Natural killer cell (primary cell): ENCODE data around the gene EBF4. TPM values are rescaled to one million over a fixed set of nuclear protein-coding genes. Genes with fewer than 3 reads are reported as not detected.

ENCODE experiments used
- ATAC-seq, 3 donors: fragments of 150-1000 bp in 2 of 3; fragments of 200-7000 bp in 1 of 3; cut with Tn5 transposase; 1 replicate in 1 of 3; 2 replicates in 2 of 3; pipeline ENCODE4 v1.10.0; 2021; ENCODE audit warnings: mild to moderate bottlenecking in 2 of 3, moderate library complexity in 2 of 3
- DNase-seq, 2 donors: peaks; one replicate each; pipeline versions ENCODE4 v3.0.0 to v3.0.0-alpha.2; 2013 to 2021; ENCODE audit warnings: mixed read lengths in 1 of 2
- H3K27ac ChIP-seq: one replicate; pipeline ENCODE4 v1.5.1; 2013; ENCODE audit warnings: mild to moderate bottlenecking, low read length
- H3K27me3 ChIP-seq: one replicate; pipeline ENCODE4 v1.6.1; 2013; ENCODE audit warnings: low read length; ENCODE audit not compliant: control insufficient read depth, insufficient read depth
- H3K36me3 ChIP-seq: one replicate; pipeline ENCODE4 v1.6.1; 2013; ENCODE audit warnings: low read length; ENCODE audit not compliant: control insufficient read depth, insufficient read depth
- H3K4me1 ChIP-seq: one replicate; pipeline ENCODE4 v1.6.1; 2013; ENCODE audit warnings: low read length; ENCODE audit not compliant: control insufficient read depth, insufficient read depth
- H3K4me3 ChIP-seq: one replicate; pipeline ENCODE4 v1.5.1; 2013; ENCODE audit warnings: low read length
- H3K9me3 ChIP-seq: one replicate; pipeline ENCODE4 v1.6.1; 2013; ENCODE audit warnings: low read length; ENCODE audit not compliant: control insufficient read depth, insufficient read depth
- H3K27ac Mint-ChIP-seq, 2 donors: one replicate each; pipeline ENCODE4 v1.8.0; 2022; ENCODE audit warnings: mild to moderate bottlenecking in 2 of 2, mixed read lengths in 2 of 2, moderate library complexity in 1 of 2
- H3K27me3 Mint-ChIP-seq, 2 donors: one replicate each; pipeline ENCODE4 v1.8.0; 2022; ENCODE audit warnings: low read depth in 2 of 2, mixed read lengths in 2 of 2
- H3K36me3 Mint-ChIP-seq: one replicate; pipeline ENCODE4 v1.8.0; 2022; ENCODE audit warnings: mixed read lengths
- H3K4me1 Mint-ChIP-seq, 2 donors: one replicate each; pipeline ENCODE4 v1.8.0; 2022; ENCODE audit warnings: mixed read lengths in 2 of 2
- H3K4me3 Mint-ChIP-seq: one replicate; pipeline ENCODE4 v1.8.0; 2022; ENCODE audit warnings: mild to moderate bottlenecking, moderate library complexity, mixed read lengths
- H3K9me3 Mint-ChIP-seq, 2 donors: one replicate each; pipeline ENCODE4 v1.8.0; 2022; ENCODE audit warnings: mixed read lengths in 2 of 2
- WGBS: methylation state at CpG from one replicate; pipeline ENCODE4 v1.1.7; 2013; ENCODE audit warnings: missing lambda C conversion rate; ENCODE audit not compliant: insufficient coverage; 5-methylcytosine and 5-hydroxymethylcytosine counted together
- intact Hi-C: fragments of 100-400 bp; cut with micrococcal nuclease; formaldehyde crosslinking; loops from one replicate; pipeline ENCODE4 v1.14.2; 2022
- total RNA-seq, 4 donors: library from RNA; stranded (reverse); fragments of 120-200 nt in 1 of 4; gene quantifications; one replicate each; pipeline versions ENCODE4 v1.2.3 to v1.2.4, GENCODE V29; 2013 to 2022
- TF ChIP-seq, protein P1 (sequence below): fragments of 200-600 bp; IDR thresholded peaks from one replicate; pipeline ENCODE4 v1.8.0; 2022; ENCODE audit warnings: antibody characterized with exemption

EBF4 gene
- total RNA-seq, 3 donors from 2014 or later (not counting 1 experiment from before 2014, with no cell fraction given): 17.1 to 21.7 (median 20.4) TPM

DNA sequence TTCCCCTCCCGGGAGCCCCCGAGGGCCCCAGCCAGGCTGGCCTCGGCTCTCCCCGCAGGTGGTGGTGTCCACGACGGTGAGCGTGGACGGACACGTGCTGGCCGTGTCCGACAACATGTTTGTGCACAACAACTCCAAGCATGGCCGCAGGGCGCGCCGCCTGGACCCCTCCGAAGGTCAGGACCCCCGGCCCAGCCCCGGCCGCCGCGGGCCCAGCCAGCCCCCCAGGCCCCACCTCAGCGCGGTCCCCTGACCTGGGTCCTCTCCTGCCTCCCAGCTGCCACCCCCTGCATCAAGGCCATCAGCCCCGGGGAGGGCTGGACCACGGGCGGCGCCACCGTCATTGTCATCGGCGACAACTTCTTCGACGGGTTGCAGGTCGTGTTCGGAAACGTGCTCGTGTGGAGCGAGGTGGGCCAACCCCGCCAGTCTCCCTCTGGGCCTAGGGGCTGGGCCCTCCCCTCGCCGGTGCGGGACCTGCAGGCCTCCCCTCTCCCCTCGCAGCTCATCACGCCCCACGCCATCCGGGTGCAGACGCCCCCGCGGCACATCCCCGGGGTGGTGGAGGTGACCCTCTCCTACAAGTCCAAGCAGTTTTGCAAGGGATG is 56.9 kb downstream of the EBF4 start:
- Mint-ChIP-seq H3K9me3 (no peaks in the 10 kb centered on the region), H3K36me3 (no peaks in the 10 kb centered on the region), H3K4me3 (no peak overlapping the region), H3K4me1 (peaks cover 35 to 50% of the 10 kb centered on the region in 2 donors), H3K27me3 (peaks cover 0 to 18% of the 10 kb centered on the region in 2 donors), H3K27ac (peak overlapping the region in 1 of 2 donors; percentile 64)
- TF ChIP-seq, protein P1, sequence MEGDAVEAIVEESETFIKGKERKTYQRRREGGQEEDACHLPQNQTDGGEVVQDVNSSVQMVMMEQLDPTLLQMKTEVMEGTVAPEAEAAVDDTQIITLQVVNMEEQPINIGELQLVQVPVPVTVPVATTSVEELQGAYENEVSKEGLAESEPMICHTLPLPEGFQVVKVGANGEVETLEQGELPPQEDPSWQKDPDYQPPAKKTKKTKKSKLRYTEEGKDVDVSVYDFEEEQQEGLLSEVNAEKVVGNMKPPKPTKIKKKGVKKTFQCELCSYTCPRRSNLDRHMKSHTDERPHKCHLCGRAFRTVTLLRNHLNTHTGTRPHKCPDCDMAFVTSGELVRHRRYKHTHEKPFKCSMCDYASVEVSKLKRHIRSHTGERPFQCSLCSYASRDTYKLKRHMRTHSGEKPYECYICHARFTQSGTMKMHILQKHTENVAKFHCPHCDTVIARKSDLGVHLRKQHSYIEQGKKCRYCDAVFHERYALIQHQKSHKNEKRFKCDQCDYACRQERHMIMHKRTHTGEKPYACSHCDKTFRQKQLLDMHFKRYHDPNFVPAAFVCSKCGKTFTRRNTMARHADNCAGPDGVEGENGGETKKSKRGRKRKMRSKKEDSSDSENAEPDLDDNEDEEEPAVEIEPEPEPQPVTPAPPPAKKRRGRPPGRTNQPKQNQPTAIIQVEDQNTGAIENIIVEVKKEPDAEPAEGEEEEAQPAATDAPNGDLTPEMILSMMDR: no peak
- DNase-seq (no peak), ATAC-seq (no peak)
- WGBS: 54% methylated on average over 48 of the region's 49 CpGs
- Histone ChIP-seq H3K9me3 (peaks cover under 1% of the 10 kb centered on the region), H3K4me3 (no peak overlapping the region), H3K27ac (no peak overlapping the region), H3K4me1 (peaks cover 46% of the 10 kb centered on the region), H3K36me3 (no peaks in the 10 kb centered on the region), H3K27me3 (peaks cover 12% of the 10 kb centered on the region)
- intact Hi-C loops: no loop called here

DNA sequence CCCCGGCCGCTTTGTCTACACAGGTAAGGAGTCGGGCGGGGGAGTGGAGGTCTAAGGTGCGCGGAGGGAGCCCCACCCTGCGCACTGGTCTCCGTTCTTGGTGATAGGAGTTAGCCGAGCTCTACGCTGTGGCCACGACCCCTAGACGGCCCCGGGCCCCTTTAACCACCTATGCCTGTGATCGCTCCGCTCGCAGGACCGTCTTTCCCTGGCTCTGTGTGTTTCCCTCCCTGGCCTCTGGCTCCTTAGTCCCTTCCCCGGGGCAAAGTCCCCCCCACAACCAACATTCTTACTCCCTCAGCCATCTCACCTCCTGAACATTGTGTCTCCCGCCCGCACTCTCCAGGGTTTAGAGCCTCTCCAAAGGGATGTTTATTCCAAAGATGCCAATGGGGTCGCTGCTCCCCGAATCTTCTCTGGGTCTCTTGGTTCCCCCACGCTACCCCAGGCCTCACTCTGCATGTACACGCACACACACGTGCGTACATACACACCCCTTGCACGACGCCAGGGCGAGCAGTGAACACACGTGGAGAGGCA is 57.4 kb downstream of the EBF4 start:
- H3K36me3 ChIP-seq: no peaks in the 10 kb centered on the region
- Mint-ChIP-seq H3K4me1 (peaks cover 35 to 55% of the 10 kb centered on the region in 2 donors), H3K27ac (peak overlapping the region in 1 of 2 donors; percentile 64), H3K9me3 (no peaks in the 10 kb centered on the region), H3K36me3 (no peaks in the 10 kb centered on the region), H3K27me3 (peaks cover 3 to 23% of the 10 kb centered on the region in 2 donors), H3K4me3 (peak overlapping the region; percentile 79)
- H3K4me3 ChIP-seq: no peak overlapping the region
- TF ChIP-seq, protein P1: no peak
- intact Hi-C loops: loop anchor here (5.0 kb wide), 1 partner anchor 252 kb away; no protein-coding TSS in a partner anchor
- peaks cover 2% of the 10 kb centered on the region for H3K9me3 ChIP-seq
- WGBS: 36% methylated on average over 30 of the region's 30 CpGs
- ATAC-seq (no peak), DNase-seq (peak in 1 of 2 donors; percentile 28)
- H3K27ac ChIP-seq: no peak overlapping the region
- peaks cover 46% of the 10 kb centered on the region for H3K4me1 ChIP-seq
- peaks cover 15% of the 10 kb centered on the region for H3K27me3 ChIP-seq

DNA sequence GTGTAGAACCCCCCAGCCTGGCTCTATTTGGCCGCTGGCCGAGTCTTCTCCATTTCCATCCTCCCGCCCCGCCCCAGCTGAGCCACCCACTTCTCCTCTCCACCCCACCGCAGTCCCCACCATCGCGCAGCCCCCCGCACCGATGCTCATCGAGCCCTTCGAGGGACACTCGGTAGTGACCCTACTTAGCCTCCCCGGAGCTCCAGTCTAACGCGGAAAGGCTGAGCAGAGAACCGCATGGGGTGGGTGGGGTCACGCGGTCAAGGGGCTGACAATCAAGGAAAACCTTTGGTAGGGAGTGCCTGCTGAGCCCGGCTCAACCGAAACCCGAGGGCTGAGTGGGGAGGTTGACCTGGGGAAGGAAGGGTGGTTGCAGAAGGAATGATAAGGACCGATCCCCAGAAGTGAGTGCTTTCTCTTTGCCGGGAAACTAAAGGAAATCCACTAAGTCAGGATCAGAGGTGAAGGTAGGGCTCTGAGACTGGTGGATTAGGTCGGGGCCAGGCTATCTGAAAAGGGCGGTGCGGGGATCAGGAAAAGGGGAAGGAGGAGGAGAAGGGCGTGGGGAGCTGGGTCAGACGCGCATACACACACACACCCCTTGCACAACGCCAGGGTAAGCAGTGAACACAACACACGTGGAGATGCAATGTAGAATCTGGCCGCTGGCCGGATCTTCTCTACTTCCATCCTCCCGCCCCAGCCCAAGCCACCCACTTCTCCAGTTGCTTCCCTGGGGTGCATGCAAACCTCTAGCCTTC is 58.1 kb downstream of the EBF4 start:
- H3K36me3 ChIP-seq: no peaks in the 10 kb centered on the region
- peak overlapping the region; percentile 79 for H3K4me3 Mint-ChIP-seq
- no peak overlapping the region for H3K27ac ChIP-seq
- peaks cover 18% of the 10 kb centered on the region for H3K27me3 ChIP-seq
- H3K4me3 ChIP-seq: no peak overlapping the region
- H3K27ac Mint-ChIP-seq: peak overlapping the region in 1 of 2 donors; percentile 64
- DNase-seq (peak; percentile 15 to 47), ATAC-seq (peak in 2 of 3 donors; percentile 25 to 35)
- TF ChIP-seq, protein P1: no peak
- peaks cover 7 to 27% of the 10 kb centered on the region in 2 donors for H3K27me3 Mint-ChIP-seq
- no peaks in the 10 kb centered on the region for H3K9me3 Mint-ChIP-seq
- H3K36me3 Mint-ChIP-seq: no peaks in the 10 kb centered on the region
- 4% methylated on average over 32 of the region's 34 CpGs for WGBS
- intact Hi-C loops: loop anchor here (5.0 kb wide), 1 partner anchor 252 kb away; no protein-coding TSS in a partner anchor
- peaks cover 29 to 50% of the 10 kb centered on the region in 2 donors for H3K4me1 Mint-ChIP-seq
- H3K4me1 ChIP-seq: peaks cover 39% of the 10 kb centered on the region
- peaks cover 2% of the 10 kb centered on the region for H3K9me3 ChIP-seq
